Hematopoietic multipotent progenitor cell treated with erythropoietin and hydrocortisone succinate and interleukin-3 and kit ligand, for 17 days (in vitro differentiated cells): ENCODE data around the gene PHKG1.
"Not testable (repeated sequence)": the region's sequence is repeated elsewhere in the genome, so short reads cannot be mapped to it uniquely, and the experiment has no call there.

Source experiments
- DNase-seq: peaks from one replicate; pipeline ENCODE4 v3.0.0-alpha.2; 2015; ENCODE audit warnings: low spot score

Gene PHKG1

DNA sequence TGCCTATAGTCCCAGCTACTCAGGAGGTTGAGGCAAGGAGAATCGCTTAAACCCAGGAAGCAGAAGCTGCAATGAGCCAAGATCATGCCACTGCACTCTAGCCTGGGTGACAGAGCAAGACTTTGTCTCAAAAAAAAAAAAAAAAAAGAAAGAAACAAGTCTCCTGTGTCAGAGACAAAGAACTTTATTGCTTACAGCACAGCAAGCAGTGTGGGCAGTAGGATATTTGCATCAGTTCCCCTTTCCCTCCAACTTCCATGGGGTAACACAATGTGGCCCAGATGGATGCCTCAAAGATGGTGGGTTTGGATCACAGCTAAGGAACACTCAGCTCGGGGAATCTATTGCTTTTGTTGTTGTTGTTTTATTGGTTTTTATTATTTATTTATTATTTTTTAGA, 47.0 kb downstream of the PHKG1 start:
- not testable (repeated sequence) for DNase-seq

- no peak for DNase-seq
Measured at GRCh38 chr7:56040730-56041129, 52.0 kb downstream of the PHKG1 start.

- no peak for DNase-seq
Measured at GRCh38 chr7:56033671-56034432, 58.9 kb downstream of the PHKG1 start.

DNA sequence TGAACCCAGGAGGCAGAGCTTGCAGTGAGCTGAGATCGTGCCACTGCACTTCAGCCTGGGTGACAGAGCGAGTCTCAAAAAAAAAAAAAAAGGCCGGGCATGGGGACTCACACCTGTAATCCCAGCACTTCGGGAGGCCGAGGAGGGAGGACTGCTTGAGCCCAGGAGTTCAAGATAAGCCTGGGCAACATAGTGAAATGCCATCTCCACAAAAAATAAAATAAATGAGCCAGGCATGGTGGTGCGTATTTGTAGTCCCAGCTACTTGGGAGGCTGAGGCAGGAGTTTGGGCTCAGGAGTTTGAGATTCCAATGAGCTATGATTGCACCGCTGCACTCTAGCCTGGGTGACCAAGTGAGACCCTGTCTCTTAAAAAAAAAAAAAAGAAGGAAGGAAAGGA, 60.2 kb downstream of the PHKG1 start:
- not testable (repeated sequence) for DNase-seq

GRCh38 chr7:56031556-56031955, 61.2 kb downstream of the PHKG1 start:
- DNase-seq = not testable (repeated sequence)

DNA sequence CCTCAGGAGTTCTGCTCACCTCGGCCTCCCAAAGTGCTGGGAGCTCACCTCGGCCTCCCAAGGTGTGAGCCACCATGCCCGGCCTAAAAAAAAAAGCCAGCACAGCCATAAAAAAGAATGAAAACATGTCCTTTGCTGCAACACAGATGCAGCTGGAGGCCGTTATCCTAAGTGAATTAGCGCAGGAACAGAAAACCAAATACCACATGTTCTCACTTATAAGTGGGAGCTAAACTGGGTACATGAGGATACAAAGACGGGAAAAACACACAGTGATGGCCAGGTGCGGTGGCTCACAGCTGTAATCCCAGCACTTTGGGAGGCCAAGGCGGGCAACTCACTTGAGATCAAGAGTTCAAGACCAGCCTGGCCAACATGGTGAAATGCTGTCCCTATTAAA, 62.4 kb downstream of the PHKG1 start:
- DNase-seq = no peak
